Colonic mucosa (tissue), 4 donors: ENCODE measurements around the gene RREB1. TPM values are rescaled to one million over a fixed set of nuclear protein-coding genes. Genes with fewer than 3 reads are reported as not detected.

ENCODE experiments used
- DNase-seq: peaks from one replicate; pipeline ENCODE4 v3.0.0-alpha.2; 2020
- H3K27ac ChIP-seq: fragments of 200-600 bp; one replicate; pipeline ENCODE4 v1.8.0; 2021
- H3K27me3 ChIP-seq: fragments of 200-600 bp; one replicate; pipeline ENCODE4 v1.8.0; 2021
- H3K36me3 ChIP-seq: fragments of 200-600 bp; one replicate; pipeline ENCODE4 v1.8.0; 2021
- H3K4me1 ChIP-seq: fragments of 200-600 bp; one replicate; pipeline ENCODE4 v1.8.0; 2021; ENCODE audit warnings: mild to moderate bottlenecking
- H3K4me3 ChIP-seq: fragments of 200-600 bp; one replicate; pipeline ENCODE4 v1.8.0; 2021
- H3K9ac ChIP-seq, 2 donors: one replicate each; pipeline ENCODE4 v1.7.0; 2013; ENCODE audit warnings: control low read depth in 2 of 2, low read depth in 2 of 2, low read length in 2 of 2
- H3K9me3 ChIP-seq: fragments of 200-600 bp; one replicate; pipeline ENCODE4 v1.8.0; 2021
- intact Hi-C: fragments of 100-400 bp; cut with DNase I; formaldehyde crosslinking; loops from one replicate; pipeline ENCODE4 v1.14.1; 2022
- total RNA-seq, 2 donors: library from RNA; stranded (reverse); fragmentation: NEBNext Ultra II Directional in 1 of 2; extraction: Animal tissue kit (Norgen Biotek cat#: 25700) in 1 of 2; gene quantifications; one replicate each; pipeline ENCODE4 v1.2.1, GENCODE V29; 2021
- TF ChIP-seq, protein P1 (sequence below): fragments of 200-600 bp; IDR thresholded peaks from one replicate; pipeline ENCODE4 v1.8.0; 2022; ENCODE audit warnings: antibody characterized with exemption, mild to moderate bottlenecking
- donor health status: healthy.
- donor health status: DM: no; HTN: no; CAD: no.
- donor health status: DM: no; HTN: no; CAD: no.

Gene RREB1
- total RNA-seq, 2 donors from 2014 or later = 79.0 to 81.3 TPM

DNA sequence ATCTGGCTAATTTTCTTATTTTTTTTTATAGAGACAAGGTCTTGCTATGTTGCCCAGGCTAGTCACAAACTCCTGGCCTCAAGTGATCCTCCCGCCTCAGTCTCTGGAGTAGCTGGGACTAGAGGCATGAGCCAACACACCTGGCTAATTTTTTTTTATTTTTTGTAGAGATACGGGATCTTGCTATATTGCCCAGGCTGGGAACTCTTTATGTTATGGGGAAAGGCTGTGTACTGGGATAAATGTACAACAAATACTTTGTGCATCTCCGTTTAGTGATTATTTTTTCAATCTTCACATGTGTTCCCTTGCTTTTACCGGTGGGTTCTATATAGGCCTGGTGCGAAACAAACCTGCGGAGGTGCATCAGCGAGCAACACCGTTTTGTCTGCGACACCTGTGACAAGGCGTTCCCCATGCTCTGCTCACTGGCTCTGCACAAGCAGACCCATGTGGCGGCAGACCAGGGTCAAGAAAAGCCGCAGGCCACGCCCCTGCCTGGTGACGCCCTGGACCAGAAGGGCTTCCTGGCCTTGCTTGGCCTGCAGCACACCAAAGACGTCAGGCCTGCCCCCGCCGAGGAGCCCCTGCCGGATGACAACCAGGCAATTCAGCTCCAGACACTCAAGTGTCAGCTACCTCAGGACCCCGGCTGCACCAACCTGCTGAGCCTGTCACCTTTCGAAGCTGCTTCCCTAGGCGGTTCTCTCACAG, 121.1 kb downstream of the RREB1 start:
- Histone ChIP-seq H3K4me3 (no peak overlapping the region), H3K9ac (no peak overlapping the region), H3K9me3 (no peaks in the 10 kb centered on the region), H3K27ac (no peak overlapping the region), H3K27me3 (no peaks in the 10 kb centered on the region), H3K4me1 (no peaks in the 10 kb centered on the region), H3K36me3 (peaks cover 35% of the 10 kb centered on the region)
- no peak for DNase-seq
- TF ChIP-seq, protein P1, sequence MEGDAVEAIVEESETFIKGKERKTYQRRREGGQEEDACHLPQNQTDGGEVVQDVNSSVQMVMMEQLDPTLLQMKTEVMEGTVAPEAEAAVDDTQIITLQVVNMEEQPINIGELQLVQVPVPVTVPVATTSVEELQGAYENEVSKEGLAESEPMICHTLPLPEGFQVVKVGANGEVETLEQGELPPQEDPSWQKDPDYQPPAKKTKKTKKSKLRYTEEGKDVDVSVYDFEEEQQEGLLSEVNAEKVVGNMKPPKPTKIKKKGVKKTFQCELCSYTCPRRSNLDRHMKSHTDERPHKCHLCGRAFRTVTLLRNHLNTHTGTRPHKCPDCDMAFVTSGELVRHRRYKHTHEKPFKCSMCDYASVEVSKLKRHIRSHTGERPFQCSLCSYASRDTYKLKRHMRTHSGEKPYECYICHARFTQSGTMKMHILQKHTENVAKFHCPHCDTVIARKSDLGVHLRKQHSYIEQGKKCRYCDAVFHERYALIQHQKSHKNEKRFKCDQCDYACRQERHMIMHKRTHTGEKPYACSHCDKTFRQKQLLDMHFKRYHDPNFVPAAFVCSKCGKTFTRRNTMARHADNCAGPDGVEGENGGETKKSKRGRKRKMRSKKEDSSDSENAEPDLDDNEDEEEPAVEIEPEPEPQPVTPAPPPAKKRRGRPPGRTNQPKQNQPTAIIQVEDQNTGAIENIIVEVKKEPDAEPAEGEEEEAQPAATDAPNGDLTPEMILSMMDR = no peak
- intact Hi-C loops = no loop called here

DNA sequence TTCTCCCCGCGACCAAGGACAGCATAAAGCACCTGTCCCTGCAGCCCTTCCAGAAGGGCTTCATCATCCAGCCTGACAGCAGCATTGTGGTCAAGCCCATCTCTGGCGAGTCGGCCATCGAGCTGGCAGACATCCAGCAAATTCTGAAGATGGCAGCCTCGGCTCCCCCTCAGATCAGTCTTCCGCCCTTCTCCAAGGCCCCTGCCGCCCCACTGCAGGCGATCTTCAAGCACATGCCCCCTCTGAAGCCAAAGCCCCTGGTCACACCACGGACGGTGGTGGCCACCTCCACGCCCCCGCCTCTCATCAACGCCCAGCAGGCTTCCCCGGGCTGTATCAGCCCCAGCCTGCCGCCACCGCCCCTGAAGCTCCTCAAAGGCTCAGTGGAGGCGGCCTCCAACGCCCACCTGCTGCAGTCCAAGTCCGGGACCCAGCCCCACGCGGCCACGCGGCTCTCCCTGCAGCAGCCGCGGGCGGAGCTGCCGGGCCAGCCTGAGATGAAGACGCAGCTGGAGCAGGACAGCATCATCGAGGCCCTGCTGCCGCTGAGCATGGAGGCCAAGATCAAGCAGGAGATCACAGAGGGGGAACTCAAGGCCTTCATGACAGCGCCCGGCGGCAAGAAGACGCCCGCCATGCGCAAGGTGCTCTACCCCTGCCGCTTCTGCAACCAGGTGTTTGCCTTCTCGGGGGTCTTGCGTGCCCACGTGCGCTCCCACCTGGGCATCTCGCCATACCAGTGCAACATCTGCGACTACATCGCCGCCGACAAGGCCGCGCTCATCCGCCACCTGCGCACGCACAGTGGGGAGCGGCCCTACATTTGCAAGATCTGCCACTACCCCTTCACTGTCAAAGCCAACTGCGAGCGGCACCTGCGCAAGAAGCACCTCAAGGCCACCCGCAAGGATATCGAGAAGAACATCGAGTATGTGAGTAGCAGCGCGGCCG, 121.9 kb downstream of the RREB1 start:
- Histone ChIP-seq H3K36me3 (peaks cover 35% of the 10 kb centered on the region), H3K4me3 (no peak overlapping the region), H3K27ac (no peak overlapping the region), H3K9me3 (no peaks in the 10 kb centered on the region), H3K27me3 (no peaks in the 10 kb centered on the region), H3K4me1 (no peaks in the 10 kb centered on the region), H3K9ac (no peak overlapping the region)
- no peak for DNase-seq
- intact Hi-C loops = no loop called here
- TF ChIP-seq, protein P1 = no peak

DNA sequence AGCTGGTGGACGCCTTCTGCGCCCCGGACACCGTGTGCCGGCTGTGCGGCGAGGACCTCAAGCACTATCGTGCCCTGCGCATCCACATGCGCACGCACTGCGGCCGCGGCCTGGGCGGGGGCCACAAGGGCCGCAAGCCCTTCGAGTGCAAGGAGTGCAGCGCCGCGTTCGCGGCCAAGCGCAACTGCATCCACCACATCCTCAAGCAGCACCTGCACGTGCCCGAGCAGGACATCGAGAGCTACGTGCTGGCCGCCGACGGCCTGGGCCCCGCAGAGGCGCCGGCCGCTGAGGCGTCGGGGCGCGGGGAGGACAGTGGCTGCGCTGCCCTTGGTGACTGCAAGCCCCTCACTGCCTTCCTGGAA, 122.5 kb downstream of the RREB1 start:
- DNase-seq = no peak
- no peak overlapping the region for H3K4me3 ChIP-seq
- H3K9ac ChIP-seq = no peak overlapping the region
- no peaks in the 10 kb centered on the region for H3K9me3 ChIP-seq
- TF ChIP-seq, protein P1 = no peak
- intact Hi-C loops = no loop called here
- H3K27me3 ChIP-seq = no peaks in the 10 kb centered on the region
- H3K4me1 ChIP-seq = no peaks in the 10 kb centered on the region
- peaks cover 33% of the 10 kb centered on the region for H3K36me3 ChIP-seq
- H3K27ac ChIP-seq = no peak overlapping the region

DNA sequence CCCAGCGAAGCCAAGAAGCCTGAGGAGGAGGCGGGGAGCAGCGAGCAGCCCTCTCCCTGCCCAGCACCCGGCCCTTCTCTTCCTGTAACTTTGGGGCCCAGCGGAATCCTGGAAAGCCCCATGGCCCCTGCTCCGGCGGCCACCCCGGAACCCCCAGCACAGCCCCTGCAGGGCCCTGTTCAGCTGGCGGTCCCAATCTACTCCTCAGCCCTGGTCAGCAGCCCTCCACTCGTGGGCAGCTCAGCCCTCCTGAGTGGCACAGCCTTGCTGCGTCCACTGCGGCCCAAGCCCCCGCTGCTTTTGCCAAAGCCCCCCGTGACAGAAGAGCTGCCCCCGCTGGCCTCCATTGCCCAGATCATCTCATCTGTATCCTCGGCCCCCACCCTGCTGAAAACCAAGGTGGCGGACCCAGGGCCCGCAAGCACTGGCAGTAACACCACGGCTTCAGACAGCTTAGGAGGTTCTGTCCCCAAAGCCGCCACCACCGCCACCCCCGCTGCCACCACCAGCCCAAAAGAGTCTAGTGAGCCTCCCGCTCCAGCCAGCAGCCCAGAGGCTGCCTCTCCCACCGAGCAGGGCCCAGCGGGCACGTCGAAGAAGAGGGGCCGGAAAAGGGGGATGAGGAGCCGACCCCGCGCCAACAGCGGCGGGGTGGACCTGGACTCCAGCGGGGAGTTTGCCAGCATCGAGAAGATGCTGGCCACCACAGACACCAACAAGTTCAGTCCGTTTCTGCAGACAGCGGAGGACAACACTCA, 123.4 kb downstream of the RREB1 start:
- Histone ChIP-seq H3K4me3 (no peak overlapping the region), H3K27ac (no peak overlapping the region), H3K9me3 (no peaks in the 10 kb centered on the region), H3K4me1 (peaks cover 8% of the 10 kb centered on the region), H3K9ac (no peak overlapping the region), H3K36me3 (peaks cover 30% of the 10 kb centered on the region), H3K27me3 (no peaks in the 10 kb centered on the region)
- no peak for DNase-seq
- TF ChIP-seq, protein P1 = no peak
- intact Hi-C loops = no loop called here

DNA sequence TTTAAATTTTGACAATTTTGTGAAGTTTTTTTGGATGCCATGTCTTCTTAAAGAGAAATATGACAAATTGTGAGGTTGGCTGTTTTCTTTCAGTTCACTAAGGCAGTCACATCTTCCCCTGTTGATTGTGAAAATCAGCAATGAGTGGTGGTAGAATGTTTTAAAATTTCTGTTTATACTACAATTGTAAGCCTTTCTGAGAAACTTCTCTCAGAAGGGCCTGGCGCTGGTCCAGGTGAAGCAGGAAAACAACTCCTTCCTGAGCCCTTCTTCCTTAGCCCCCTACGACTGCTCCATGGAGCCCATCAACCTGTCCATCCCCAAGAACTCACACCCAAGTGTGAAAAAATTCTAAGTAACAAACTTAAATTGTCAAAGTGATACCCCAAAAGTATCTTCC, 124.6 kb downstream of the RREB1 start:
- H3K9ac ChIP-seq = no peak overlapping the region
- no peak overlapping the region for H3K4me3 ChIP-seq
- DNase-seq = no peak
- TF ChIP-seq, protein P1 = no peak
- no peaks in the 10 kb centered on the region for H3K9me3 ChIP-seq
- no peaks in the 10 kb centered on the region for H3K27me3 ChIP-seq
- peaks cover 12% of the 10 kb centered on the region for H3K4me1 ChIP-seq
- intact Hi-C loops = no loop called here
- H3K36me3 ChIP-seq = peaks cover 30% of the 10 kb centered on the region
- no peak overlapping the region for H3K27ac ChIP-seq
